ENCODE data around the gene PDLIM1.

DNA sequence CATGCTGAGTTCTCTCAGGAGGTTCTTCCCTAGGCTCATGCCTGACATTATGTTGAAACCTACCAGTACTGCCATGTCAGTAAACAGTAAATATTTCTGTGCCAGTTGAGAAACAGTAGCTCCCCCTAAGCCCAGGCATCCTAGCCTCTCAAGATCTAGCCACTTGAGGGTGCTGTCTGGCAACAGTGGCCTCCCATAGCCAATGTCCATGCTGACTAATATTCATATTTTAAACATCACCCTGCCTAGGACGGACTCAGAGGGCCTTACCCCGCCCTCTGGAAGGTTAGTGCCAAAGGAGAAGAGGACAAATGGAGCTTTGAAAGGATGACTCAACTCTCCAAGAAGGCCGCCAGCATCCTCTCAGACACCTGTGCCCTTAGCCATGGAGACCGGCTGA, 89.1 kb downstream of the PDLIM1 start:
- TF ChIP-seq, protein P1, sequence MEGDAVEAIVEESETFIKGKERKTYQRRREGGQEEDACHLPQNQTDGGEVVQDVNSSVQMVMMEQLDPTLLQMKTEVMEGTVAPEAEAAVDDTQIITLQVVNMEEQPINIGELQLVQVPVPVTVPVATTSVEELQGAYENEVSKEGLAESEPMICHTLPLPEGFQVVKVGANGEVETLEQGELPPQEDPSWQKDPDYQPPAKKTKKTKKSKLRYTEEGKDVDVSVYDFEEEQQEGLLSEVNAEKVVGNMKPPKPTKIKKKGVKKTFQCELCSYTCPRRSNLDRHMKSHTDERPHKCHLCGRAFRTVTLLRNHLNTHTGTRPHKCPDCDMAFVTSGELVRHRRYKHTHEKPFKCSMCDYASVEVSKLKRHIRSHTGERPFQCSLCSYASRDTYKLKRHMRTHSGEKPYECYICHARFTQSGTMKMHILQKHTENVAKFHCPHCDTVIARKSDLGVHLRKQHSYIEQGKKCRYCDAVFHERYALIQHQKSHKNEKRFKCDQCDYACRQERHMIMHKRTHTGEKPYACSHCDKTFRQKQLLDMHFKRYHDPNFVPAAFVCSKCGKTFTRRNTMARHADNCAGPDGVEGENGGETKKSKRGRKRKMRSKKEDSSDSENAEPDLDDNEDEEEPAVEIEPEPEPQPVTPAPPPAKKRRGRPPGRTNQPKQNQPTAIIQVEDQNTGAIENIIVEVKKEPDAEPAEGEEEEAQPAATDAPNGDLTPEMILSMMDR (IDR thresholded peaks at IDR 0.05) = no peak
- no peak for TF ChIP-seq POLR2A (IDR thresholded peaks at IDR 0.05)
